Neural cell (in vitro differentiated cells): Measurements from ENCODE around the gene CSTF1. TPM values are rescaled to one million over a fixed set of nuclear protein-coding genes. Genes with fewer than 3 reads are reported as not detected.

Experiments used
- H2AFZ ChIP-seq: fragments of 200-600, 300-800 bp; sonication (generic), shearing (Covaris generic); 2 replicates; pipeline ENCODE4 v1.6.0; 2014; ENCODE audit warnings: low read depth, mild to moderate bottlenecking, antibody characterized with exemption, low read length, moderate library complexity
- H3F3A ChIP-seq: fragments of 200-600 bp; shearing (Covaris generic); 2 replicates; pipeline ENCODE4 v1.6.1; 2016; ENCODE audit warnings: mild to moderate bottlenecking, moderate library complexity, mixed read lengths, antibody characterized with exemption, low read length; ENCODE audit not compliant: insufficient read depth, poor library complexity, severe bottlenecking
- H3K27ac ChIP-seq: fragments of 200-600, 300-800 bp; sonication (generic), shearing (Covaris generic); 2 replicates; pipeline ENCODE4 v1.5.1; 2014; ENCODE audit warnings: mild to moderate bottlenecking, low read length, moderate library complexity
- H3K27me3 ChIP-seq: fragments of 300-800, 200-600 bp; sonication (generic), shearing (Covaris generic); 2 replicates; pipeline ENCODE4 v1.6.0; 2014; ENCODE audit warnings: mild to moderate bottlenecking, low read depth, low read length, moderate library complexity; ENCODE audit not compliant: insufficient read depth
- H3K36me3 ChIP-seq: fragments of 300-800, 200-600 bp; sonication (generic), shearing (Covaris generic); 2 replicates; pipeline ENCODE4 v1.5.1; 2014; ENCODE audit warnings: mild to moderate bottlenecking, antibody characterized with exemption, low read length, moderate library complexity; ENCODE audit not compliant: insufficient read depth
- H3K4me2 ChIP-seq: fragments of 300-800, 200-600 bp; sonication (generic), shearing (Covaris generic); 2 replicates; pipeline ENCODE4 v1.6.0; 2014; ENCODE audit warnings: mild to moderate bottlenecking, low read length
- H3K4me3 ChIP-seq: fragments of 300-800, 200-600 bp; sonication (generic), shearing (Covaris generic); 2 replicates; pipeline ENCODE4 v1.5.1; 2014; ENCODE audit warnings: mild to moderate bottlenecking, low read length, moderate library complexity
- H3K79me2 ChIP-seq: fragments of 200-600 bp; shearing (Covaris generic); replicated peaks from 2 replicates; pipeline ENCODE4 v1.6.0; 2014; ENCODE audit warnings: mild to moderate bottlenecking, low read length, moderate library complexity; ENCODE audit not compliant: insufficient read depth
- H3K9ac ChIP-seq: fragments of 300-800, 200-600 bp; sonication (generic), shearing (Covaris generic); 2 replicates; pipeline ENCODE4 v1.6.1; 2016; ENCODE audit warnings: mild to moderate bottlenecking, low read length, mixed read lengths
- H3K9me2 ChIP-seq: fragments of 200-600 bp; shearing (Covaris generic); 2 replicates; pipeline ENCODE4 v1.6.1; 2016; ENCODE audit warnings: mild to moderate bottlenecking, low read length, mixed read lengths; ENCODE audit not compliant: insufficient read depth
- H3K9me3 ChIP-seq: fragments of 200-600, 300-800 bp; sonication (generic), shearing (Covaris generic); 2 replicates; pipeline ENCODE4 v1.6.1; 2016; ENCODE audit warnings: mild to moderate bottlenecking, mixed run types, low read length, moderate library complexity, mixed read lengths
- H4K20me1 ChIP-seq: fragments of 200-600 bp; shearing (Covaris generic); 2 replicates; pipeline ENCODE4 v1.6.1; 2016; ENCODE audit warnings: mild to moderate bottlenecking, mixed run types; ENCODE audit not compliant: insufficient read depth
- EP300 ChIP-seq: fragments of 450-650 bp; conservative IDR thresholded peaks from 2 replicates; pipeline ENCODE4 v1.6.1; 2014; ENCODE audit warnings: antibody characterized with exemption, mild to moderate bottlenecking, moderate library complexity; ENCODE audit not compliant: poor library complexity, severe bottlenecking
- EZH2 ChIP-seq: fragments of 200-600, 300-800 bp; shearing (Covaris generic), sonication (generic); IDR thresholded peaks from 2 replicates; pipeline ENCODE4 v1.6.1; 2014; ENCODE audit warnings: antibody characterized with exemption, low read length, borderline replicate concordance, mild to moderate bottlenecking; ENCODE audit not compliant: insufficient read depth, poor library complexity, severe bottlenecking
- MXI1 ChIP-seq: fragments of 450-650 bp; conservative IDR thresholded peaks from 2 replicates; pipeline ENCODE4 v1.6.1; 2014; ENCODE audit warnings: antibody characterized with exemption, mild to moderate bottlenecking; ENCODE audit not compliant: poor library complexity, severe bottlenecking
- POLR2AphosphoS5 ChIP-seq: IDR thresholded peaks from 2 replicates; pipeline ENCODE4 v1.6.1; 2012
- RAD21 ChIP-seq: fragments of 450-650 bp; conservative IDR thresholded peaks from 2 replicates; pipeline ENCODE4 v1.6.1; 2014; ENCODE audit warnings: antibody characterized with exemption, mild to moderate bottlenecking, moderate library complexity
- SMC3 ChIP-seq: fragments of 450-650 bp; conservative IDR thresholded peaks from 2 replicates; pipeline ENCODE4 v1.6.1; 2014; ENCODE audit warnings: antibody characterized with exemption, mild to moderate bottlenecking, moderate library complexity; ENCODE audit not compliant: poor library complexity
- TAF1 ChIP-seq: IDR thresholded peaks from 2 replicates; pipeline ENCODE4 v1.6.1; 2012; ENCODE audit warnings: low read depth
- polyA plus RNA-seq: library from polyadenylated mRNA; depleted of rRNA; stranded (reverse); fragments of >200 nt; gene quantifications from 2 replicates; pipeline ENCODE4 v1.2.3, GENCODE V29; 2014
- TF ChIP-seq, protein P1 (sequence below): fragments of 450-650 bp; IDR thresholded peaks from 2 replicates; pipeline ENCODE4 v1.5.1; 2014; ENCODE audit warnings: antibody characterized with exemption, mild to moderate bottlenecking, moderate library complexity; ENCODE audit not compliant: poor library complexity, severe bottlenecking
- TF ChIP-seq, protein P2 (sequence below): IDR thresholded peaks from 2 replicates; pipeline ENCODE4 v1.6.1; 2012; ENCODE audit warnings: borderline replicate concordance

Gene CSTF1
- polyA plus RNA-seq, 1 donor from 2014 or later, result 24.0 TPM

DNA sequence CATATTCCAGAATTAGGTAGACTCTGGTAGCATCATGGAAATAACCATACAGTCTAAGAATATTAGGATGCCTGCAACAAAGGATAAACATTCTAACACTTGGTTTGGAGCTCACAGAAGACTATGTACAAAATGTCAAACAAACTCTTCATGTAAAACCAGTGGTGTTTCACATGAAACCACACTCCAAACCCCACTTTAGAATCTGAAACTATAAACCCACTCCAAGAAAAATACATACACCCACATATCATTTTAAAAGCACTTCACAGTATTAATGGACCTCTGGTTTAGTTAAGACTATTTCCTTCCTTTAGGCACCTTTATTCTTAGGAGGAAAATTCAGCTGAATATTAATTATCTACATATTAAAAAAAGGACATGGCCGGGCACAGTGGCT lies 10.9 kb upstream of the CSTF1 start:
- Histone ChIP-seq H3K4me3 (no peak overlapping the region), H3K27ac (no peak overlapping the region), H3K79me2 (peaks cover 5% of the 10 kb centered on the region), H2AFZ (no peak overlapping the region), H3K9ac (no peak overlapping the region), H3K9me3 (no peaks in the 10 kb centered on the region), H3K36me3 (no peaks in the 10 kb centered on the region), H4K20me1 (no peaks in the 10 kb centered on the region), H3F3A (no peaks in the 10 kb centered on the region), H3K27me3 (no peaks in the 10 kb centered on the region), H3K9me2 (no peaks in the 10 kb centered on the region), H3K4me2 (no peak overlapping the region)
- TF ChIP-seq EZH2 (no peak), TAF1 (no peak), SMC3 (no peak), EP300 (no peak), POLR2AphosphoS5 (no peak), MXI1 (no peak), RAD21 (no peak)
- TF ChIP-seq, protein P1, sequence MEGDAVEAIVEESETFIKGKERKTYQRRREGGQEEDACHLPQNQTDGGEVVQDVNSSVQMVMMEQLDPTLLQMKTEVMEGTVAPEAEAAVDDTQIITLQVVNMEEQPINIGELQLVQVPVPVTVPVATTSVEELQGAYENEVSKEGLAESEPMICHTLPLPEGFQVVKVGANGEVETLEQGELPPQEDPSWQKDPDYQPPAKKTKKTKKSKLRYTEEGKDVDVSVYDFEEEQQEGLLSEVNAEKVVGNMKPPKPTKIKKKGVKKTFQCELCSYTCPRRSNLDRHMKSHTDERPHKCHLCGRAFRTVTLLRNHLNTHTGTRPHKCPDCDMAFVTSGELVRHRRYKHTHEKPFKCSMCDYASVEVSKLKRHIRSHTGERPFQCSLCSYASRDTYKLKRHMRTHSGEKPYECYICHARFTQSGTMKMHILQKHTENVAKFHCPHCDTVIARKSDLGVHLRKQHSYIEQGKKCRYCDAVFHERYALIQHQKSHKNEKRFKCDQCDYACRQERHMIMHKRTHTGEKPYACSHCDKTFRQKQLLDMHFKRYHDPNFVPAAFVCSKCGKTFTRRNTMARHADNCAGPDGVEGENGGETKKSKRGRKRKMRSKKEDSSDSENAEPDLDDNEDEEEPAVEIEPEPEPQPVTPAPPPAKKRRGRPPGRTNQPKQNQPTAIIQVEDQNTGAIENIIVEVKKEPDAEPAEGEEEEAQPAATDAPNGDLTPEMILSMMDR, result no peak
- TF ChIP-seq, protein P2, sequence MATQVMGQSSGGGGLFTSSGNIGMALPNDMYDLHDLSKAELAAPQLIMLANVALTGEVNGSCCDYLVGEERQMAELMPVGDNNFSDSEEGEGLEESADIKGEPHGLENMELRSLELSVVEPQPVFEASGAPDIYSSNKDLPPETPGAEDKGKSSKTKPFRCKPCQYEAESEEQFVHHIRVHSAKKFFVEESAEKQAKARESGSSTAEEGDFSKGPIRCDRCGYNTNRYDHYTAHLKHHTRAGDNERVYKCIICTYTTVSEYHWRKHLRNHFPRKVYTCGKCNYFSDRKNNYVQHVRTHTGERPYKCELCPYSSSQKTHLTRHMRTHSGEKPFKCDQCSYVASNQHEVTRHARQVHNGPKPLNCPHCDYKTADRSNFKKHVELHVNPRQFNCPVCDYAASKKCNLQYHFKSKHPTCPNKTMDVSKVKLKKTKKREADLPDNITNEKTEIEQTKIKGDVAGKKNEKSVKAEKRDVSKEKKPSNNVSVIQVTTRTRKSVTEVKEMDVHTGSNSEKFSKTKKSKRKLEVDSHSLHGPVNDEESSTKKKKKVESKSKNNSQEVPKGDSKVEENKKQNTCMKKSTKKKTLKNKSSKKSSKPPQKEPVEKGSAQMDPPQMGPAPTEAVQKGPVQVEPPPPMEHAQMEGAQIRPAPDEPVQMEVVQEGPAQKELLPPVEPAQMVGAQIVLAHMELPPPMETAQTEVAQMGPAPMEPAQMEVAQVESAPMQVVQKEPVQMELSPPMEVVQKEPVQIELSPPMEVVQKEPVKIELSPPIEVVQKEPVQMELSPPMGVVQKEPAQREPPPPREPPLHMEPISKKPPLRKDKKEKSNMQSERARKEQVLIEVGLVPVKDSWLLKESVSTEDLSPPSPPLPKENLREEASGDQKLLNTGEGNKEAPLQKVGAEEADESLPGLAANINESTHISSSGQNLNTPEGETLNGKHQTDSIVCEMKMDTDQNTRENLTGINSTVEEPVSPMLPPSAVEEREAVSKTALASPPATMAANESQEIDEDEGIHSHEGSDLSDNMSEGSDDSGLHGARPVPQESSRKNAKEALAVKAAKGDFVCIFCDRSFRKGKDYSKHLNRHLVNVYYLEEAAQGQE, result no peak

DNA sequence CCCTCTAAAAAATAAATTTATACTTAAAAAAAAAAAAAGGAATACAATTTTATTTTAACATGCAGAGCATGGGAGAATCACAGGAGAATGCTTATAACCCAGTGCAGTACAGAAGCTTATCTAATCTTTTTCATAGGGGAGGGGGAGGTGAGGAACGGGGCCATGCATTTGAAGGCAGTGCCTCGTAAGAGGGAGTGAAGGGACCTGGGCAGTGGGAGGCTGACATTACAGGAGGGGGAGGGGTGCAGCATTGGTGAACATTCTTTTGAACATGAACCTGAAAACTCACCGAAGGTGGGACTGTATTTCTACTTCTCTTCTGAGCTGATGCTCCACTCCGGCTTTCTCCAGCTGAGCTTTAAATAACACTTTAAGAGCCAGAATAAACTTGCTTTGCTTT lies 9.7 kb upstream of the CSTF1 start:
- peaks cover 4% of the 10 kb centered on the region for H3K79me2 ChIP-seq
- no peaks in the 10 kb centered on the region for H3K27me3 ChIP-seq
- no peaks in the 10 kb centered on the region for H3K9me3 ChIP-seq
- H3K36me3 ChIP-seq, result no peaks in the 10 kb centered on the region
- TF ChIP-seq POLR2AphosphoS5 (no peak), EP300 (no peak), MXI1 (no peak), EZH2 (no peak), SMC3 (no peak), TAF1 (no peak), RAD21 (no peak)
- TF ChIP-seq, protein P2, result no peak
- TF ChIP-seq, protein P1, result no peak
- H3K9ac ChIP-seq, result no peak overlapping the region
- no peak overlapping the region for H3K4me2 ChIP-seq
- H3F3A ChIP-seq, result no peaks in the 10 kb centered on the region
- H3K27ac ChIP-seq, result no peak overlapping the region
- H3K9me2 ChIP-seq, result no peaks in the 10 kb centered on the region
- no peaks in the 10 kb centered on the region for H4K20me1 ChIP-seq
- no peak overlapping the region for H3K4me3 ChIP-seq
- no peak overlapping the region for H2AFZ ChIP-seq
